ENCODE measurements around the gene JAZF1.
"Not testable (repeated sequence)": the region's sequence is repeated elsewhere in the genome, so short reads cannot be mapped to it uniquely, and the experiment has no call there.

JAZF1 gene

GRCh38 chr7:27860800-27861199 is 319.8 kb downstream of the JAZF1 start:
- no peak for DNase-seq

DNA sequence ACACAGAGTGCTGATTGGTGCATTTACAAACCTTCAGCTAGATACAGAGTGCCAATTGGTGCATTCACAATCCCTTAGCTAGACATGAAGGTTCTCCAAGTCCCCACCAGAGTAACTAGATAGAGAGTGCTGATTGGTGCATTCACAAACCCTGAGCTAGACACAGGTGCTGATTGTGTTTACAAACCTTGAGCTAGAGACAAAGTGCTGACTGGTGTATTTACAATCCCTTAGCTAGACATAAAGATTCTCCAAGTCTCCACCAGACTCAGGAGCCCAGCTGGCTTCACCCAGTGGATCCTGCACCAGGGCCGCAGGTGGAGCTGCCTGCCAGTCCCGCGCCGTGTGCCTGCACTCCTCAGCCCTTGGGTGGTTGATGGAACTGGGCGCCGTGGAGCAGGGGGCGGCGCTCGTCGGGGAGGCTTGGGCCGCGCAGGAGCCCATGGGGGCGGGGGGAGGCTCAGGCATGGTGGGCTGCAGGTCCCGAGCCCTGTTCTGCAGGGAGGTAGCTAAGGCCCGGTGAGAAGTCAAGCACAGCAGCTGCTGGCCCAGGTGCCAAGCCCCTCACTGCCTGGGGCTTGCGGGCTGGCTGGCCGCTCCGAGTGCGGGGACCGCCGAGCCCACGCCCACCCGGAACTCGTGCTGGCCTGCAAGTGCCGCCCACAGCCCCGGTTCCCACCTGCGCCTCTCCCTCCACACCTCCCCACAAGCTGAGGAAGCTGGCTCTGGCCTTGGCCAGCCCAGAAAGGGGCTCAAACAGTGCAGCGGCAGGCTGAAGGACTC is 323.7 kb downstream of the JAZF1 start:
- DNase-seq = not testable (repeated sequence)

GRCh38 chr7:27850531-27850930 is 330.1 kb downstream of the JAZF1 start:
- no peak for DNase-seq

DNA sequence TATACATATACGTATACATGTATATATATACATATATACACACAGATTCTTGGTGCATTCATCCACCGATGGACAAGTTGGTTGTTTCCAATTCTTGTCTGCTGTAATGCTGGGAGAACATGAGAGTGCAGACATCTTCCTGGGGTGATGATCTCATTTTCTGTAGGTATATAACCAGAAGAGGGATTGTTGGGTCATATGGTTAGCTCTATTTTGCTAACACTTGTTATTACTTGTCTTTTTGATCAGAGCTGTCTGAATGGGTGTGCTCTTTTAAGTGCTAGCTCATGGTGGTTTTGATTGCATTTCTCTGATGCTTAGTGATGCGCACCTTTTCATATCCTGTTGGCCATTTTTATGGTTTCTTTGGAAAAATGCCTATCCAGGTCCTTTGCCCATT is 334.2 kb downstream of the JAZF1 start:
- DNase-seq = no peak

DNA sequence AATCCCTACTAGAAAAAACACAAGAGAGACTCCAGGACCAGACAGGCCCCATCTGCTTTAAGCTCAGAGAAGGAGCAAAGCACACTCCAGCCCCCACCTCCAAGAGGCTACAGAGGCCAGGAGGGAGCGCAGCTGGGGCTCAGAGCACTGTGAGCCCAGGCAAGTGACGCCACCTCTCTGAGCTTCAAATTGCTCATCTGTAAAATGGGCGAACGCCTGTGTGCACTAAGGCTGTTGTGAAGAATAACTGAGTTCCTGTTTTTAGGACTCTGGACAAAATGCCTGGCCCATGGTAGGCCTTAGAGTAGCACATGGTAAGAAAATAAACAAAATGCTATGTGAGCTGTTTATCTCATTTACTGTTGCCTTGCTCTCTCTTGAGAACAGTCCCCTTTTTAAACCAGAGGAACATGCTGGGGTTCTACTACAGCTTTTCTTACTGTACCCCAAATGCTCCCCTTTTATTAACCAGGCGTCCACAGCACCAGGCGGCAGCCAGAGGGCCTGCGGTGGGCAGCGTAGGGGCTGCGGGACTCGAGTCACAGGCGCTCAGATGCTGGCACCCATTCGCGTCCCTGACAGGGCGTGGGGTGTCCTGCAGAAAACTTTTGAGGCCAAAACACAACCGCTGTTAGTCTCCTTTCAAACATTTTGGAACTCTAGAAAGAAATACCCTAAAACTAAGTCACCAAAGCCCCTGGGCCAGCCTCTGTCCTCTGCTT is 336.9 kb downstream of the JAZF1 start:
- no peak for DNase-seq

- no peak for DNase-seq
Observed at GRCh38 chr7:27842851-27843250, 337.7 kb downstream of the JAZF1 start.

GRCh38 chr7:27842094-27842692 is 338.4 kb downstream of the JAZF1 start:
- no peak for DNase-seq

- DNase-seq = no peak
Observed at GRCh38 chr7:27840760-27841364, 339.7 kb downstream of the JAZF1 start.

- DNase-seq = peak; percentile 36
Observed at GRCh38 chr7:27840313-27840712, 340.3 kb downstream of the JAZF1 start.

DNA sequence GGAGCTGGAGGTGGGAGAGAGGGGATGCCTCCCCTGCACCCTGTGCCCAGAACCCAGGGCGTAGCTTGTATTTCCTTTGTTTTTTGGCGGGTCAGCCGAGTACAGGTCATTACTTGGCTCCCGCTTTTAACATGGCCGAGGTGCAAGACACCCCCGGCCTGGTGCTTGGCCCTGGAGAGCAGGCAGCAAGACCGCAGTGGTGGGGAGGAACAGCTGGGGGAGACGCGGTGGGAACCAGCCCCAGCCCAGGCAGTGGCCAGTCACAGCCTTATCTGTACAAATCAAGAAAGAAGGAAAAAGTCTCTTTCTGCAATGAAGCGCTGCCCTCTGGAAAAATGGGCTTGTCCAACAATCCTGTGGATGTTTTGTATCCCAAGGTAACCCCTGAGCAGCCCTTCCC is 341.5 kb downstream of the JAZF1 start:
- DNase-seq = no peak

DNA sequence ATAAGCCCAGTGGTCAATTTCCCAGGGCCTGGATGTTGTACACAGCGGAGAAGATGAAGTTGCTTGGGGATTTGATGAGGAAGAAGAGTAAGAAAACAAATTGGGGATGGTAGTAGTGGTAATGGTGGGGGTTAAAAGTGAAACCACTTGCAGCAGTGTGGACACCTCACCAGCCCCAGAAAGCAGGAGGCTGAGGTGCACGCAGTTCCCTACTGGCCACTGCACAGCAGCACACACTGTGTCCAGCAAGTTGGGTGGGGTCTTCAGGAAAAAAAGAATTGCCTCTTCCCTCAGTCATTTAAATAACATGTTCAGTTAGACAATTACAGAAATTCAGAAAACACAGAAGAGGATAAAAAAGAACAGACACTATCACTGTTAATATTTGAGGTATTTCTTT is 344.1 kb downstream of the JAZF1 start:
- no peak for DNase-seq

DNA sequence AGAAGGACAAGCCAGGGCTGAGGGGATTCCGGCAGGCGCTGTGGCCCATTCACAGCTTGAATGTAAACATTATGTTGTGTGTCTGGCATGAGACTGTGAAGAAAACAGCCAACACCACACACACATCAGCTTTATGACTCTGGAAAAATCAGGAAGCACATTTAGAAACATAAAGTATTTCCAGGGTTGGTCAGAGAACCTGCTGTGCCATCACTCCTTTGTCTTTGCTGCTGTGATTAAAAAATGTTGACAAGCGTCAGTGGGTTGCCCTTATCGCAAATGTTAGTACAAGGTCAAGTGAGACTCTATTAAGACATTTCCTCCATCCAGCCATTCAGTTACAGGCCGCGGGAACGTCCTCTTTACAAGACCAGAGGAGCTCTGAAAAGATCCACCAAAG is 345.2 kb downstream of the JAZF1 start:
- no peak for DNase-seq

- DNase-seq = no peak
Observed at GRCh38 chr7:27834179-27834921, 346.2 kb downstream of the JAZF1 start.

GRCh38 chr7:27826357-27826756 is 354.2 kb downstream of the JAZF1 start:
- no peak for DNase-seq

DNA sequence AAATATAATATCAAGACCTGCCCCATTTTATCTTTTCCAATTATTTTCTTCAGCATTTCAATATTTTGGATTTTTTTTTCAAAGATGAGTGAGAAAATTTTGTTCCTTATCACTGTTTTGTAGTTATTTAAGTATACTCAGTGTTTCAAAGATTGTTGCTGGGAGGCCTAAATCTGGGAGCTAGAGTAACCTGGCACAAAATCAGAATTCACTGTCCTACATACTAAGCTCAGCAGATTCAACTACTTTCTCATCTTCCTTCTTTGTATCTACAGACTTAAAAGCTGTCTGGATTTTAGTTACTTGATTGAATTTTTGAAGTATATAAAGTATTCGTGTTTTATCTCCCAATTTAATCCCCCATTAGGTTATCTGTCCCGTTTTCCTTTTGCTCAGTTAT is 354.7 kb downstream of the JAZF1 start:
- no peak for DNase-seq

DNA sequence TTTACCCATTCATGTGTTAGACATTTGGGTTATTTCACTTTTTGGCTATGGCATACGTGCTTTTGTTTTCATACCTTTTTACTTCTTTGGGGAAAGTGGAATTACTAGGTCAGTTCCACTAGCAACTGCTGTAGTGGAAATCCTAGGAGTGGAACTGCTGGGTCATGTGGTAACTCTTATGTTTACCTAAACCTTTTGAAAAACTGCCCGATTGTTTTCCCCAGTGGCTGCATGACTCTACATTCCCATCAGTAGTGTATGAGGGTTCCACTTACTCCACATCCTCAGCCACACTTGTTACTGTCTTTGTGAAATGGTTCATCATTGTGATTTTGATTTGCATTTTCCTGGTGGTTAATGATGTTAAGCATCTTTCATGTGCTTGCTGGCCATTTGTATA is 358.4 kb downstream of the JAZF1 start:
- DNase-seq = no peak

DNA sequence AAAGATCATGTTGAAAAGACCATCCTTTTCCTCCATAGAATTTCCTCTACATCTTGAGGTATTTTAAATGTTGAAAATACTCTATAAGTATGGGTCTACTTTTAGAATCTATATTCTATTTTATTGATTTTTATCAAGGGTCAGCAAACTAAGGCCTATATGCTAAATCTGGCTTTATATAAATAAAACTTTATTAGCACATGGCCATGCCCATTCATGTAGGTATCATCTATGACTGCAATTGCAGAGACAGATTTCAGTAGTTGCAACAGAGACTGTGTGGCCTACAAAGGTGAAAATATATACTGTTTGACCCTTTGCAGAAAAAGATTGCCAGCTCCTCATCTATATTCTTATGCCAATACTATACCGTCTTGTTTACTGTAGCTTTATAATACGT is 367.9 kb downstream of the JAZF1 start:
- no peak for DNase-seq

DNA sequence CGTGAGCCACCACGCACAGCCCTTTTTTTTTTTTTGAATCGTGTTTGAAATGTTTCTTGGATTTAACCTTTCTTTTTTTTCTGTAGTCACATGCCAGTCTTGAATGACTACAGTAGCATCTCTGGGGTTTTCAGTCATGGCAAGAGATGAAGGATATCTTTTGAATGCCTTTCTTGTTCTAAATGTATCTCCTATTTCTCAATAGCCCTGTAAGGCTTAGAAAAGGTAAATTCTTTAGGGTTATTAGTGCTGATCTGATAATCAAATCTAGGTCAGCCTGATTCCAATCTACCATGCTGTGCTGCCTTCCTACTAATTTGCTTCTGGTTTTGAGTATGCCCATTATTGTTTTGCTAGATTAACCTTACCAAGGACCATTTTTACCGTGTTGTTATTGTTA is 370.4 kb downstream of the JAZF1 start:
- DNase-seq = no peak

DNA sequence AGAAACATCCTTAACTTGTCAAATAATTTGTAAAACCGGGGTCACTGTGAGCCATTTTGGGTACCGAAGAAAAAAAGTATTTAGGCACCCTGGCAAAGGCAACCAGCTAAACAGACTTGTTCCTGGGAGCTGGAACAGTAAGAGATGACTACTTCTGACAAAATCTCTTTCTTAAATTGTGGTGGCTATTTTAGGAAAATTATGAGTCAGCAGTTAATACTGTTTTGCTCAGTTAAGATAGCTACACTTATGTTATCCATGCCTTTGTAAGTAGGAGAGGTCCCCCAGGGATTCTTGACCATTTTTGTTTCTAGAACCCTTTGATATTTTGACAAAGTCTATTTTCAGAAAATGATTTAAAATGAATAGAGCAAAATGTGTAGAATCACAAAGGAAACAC is 372.0 kb downstream of the JAZF1 start:
- no peak for DNase-seq

DNA sequence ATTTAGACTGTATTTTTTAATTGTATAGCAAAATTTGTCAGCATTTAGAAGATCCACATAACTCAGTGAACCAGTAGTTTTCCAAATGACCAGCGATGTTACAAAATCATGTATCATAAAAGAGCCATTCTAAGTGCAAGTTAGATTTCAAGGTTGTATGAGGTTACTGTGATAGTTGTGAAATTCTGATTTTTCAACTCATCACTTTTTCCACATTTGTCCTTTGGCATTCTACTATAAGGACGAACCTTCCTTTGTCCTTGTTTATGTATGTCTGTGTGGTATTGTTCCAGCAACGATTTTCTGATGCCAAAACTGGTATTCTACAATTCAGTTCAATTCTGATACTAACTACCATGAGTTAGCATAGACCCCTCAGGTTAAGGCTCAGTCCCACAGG is 376.5 kb downstream of the JAZF1 start:
- no peak for DNase-seq

DNA sequence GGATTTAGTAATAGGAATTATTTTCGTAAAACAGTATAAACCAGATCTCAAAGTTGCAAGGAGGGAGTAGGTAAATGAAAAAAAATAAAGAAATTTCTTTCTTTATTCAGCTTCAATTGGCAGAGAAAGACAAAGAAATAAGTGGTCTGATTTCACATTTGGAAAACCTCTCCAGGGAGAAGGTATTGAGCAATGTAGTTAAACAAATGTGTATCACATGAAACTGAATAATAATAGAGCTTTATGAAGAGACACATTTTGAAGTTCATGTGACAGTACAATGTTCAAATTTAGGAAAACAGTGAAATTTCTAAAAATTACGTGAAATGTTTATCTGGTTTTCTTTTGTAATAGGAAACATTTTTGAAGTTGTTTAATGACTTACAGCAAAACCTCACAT is 377.6 kb downstream of the JAZF1 start:
- DNase-seq = no peak

DNA sequence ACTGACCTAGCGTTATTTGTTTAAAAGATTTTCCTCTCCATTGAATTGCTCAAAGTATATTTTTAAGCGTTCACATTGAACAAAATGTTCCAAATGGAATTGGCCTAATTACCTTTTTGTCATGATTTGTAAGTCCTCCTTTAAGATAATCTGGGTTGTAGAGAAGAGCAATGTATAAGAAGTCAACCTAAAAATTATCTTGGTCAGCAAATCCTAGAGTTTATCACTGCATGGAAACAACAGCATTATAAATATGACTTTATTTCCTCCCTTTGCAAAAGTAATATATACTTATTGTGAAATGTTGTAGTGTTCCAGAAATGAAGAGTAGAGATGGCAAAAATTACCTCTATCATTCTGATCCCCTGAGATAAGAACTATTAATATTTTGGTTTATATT is 381.4 kb downstream of the JAZF1 start:
- DNase-seq = no peak

DNA sequence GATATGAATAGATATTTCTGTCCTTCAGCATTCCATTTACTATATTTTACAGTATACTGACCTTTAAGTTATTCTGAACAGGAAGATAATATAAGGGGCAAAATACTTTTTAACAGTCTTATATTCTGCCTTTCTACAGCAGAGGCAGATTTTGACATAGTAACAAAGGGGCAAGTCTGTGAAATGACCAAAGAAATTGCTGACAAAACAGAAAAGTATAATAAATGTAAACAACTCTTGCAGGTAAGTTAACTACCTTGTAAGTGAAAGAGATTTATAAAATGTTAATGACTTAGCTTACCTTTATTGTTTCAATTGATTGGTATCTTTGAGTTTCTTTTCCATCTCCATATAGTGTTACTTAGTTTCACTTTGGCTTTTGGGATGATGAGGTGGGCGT is 384.6 kb downstream of the JAZF1 start:
- DNase-seq = no peak
